Activated naive CD4-positive, alpha-beta T cell treated with anti-CD3 and anti-CD28 coated beads for 36 hours (primary cell): ENCODE measurements around the gene VPS41. TPM values are rescaled to one million over a fixed set of nuclear protein-coding genes. Genes with fewer than 3 reads are reported as not detected.

Experiments
- CTCF ChIA-PET: fragments of 350-600 bp; sonication (Branson Sonifier 250); formaldehyde crosslinking; loops from one replicate; lab custom pipeline; 2021; ENCODE audit warnings: antibody characterized with exemption; lab: Charles Lee
- DNase-seq: peaks from one replicate; pipeline ENCODE4 v3.0.0-alpha.2; 2020
- H3K27ac Mint-ChIP-seq: one replicate; pipeline ENCODE4 v1.8.0; 2021; ENCODE audit warnings: mild to moderate bottlenecking, mixed read lengths
- H3K27me3 Mint-ChIP-seq: one replicate; pipeline ENCODE4 v1.8.0; 2021; ENCODE audit warnings: low read depth, mixed read lengths
- H3K36me3 Mint-ChIP-seq: one replicate; pipeline ENCODE4 v1.8.0; 2021; ENCODE audit warnings: low read depth, mixed read lengths
- H3K4me1 Mint-ChIP-seq: one replicate; pipeline ENCODE4 v1.8.0; 2021; ENCODE audit warnings: low read depth, mixed read lengths
- H3K4me3 Mint-ChIP-seq: one replicate; pipeline ENCODE4 v1.8.0; 2021; ENCODE audit warnings: mild to moderate bottlenecking, moderate library complexity, mixed read lengths
- H3K9me3 Mint-ChIP-seq: one replicate; pipeline ENCODE4 v1.8.0; 2021; ENCODE audit warnings: mixed read lengths
- intact Hi-C: fragments of 100-400 bp; cut with micrococcal nuclease; formaldehyde crosslinking; loops from one replicate; pipeline ENCODE4 v1.15.1; 2023
- total RNA-seq, 2 experiments: library from RNA; stranded (reverse); gene quantifications; one replicate each; pipeline ENCODE4 v1.2.3, GENCODE V29; 2021

VPS41 gene
- total RNA-seq, 2 experiments from 2014 or later, result 51.1 to 57.8 TPM

DNA sequence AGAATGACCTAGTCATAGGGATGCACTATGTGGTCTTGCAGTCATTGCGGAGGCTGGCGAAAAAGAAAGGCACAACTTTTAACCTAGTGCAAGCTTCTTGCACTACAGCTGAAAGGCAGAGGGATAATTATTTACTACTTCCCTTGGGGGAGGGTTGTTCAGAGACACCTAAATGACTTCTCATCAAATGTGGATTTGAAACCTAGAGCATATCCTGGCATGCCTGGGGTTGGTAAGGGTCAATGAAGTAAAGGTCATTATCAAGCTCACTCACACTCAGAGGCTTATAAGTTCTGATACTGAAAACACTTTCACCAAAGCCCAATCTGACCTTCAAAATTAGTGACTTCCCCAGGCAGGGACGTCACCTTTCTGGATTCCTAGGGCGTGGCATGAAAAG is 168.9 kb downstream of the VPS41 start:
- Mint-ChIP-seq H3K4me3 (no peak overlapping the region), H3K9me3 (no peaks in the 10 kb centered on the region), H3K36me3 (peaks cover 36% of the 10 kb centered on the region), H3K27ac (no peak overlapping the region), H3K4me1 (peaks cover 3% of the 10 kb centered on the region), H3K27me3 (no peaks in the 10 kb centered on the region)
- CTCF ChIA-PET, result interaction anchor here (0.7 to 1.5 kb wide), 2 partner anchors 22 to 55 kb away, joined by 3 to 4 read pairs; no protein-coding TSS in a partner anchor
- no peak for DNase-seq
- intact Hi-C loops, result no loop called here

DNA sequence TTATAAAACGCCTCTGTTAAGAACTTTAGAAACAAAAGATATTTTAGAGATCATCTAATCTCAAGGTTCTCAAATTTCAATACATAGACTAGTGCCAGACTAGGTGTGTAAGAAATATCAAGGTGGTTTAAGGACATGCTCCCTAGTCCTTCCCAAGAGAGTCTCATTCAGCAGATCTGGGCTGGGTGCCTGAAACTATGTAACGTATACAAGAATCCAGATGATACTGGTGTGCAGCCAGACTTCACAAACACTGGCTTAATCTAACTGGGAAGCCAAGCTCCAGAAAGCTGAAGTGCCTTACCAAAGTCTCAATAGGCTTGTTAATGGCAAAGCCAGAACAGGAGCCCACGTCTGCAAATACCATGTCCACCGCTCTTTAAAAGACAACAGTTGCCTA is 172.9 kb downstream of the VPS41 start:
- no peak for DNase-seq
- no peak overlapping the region for H3K27ac Mint-ChIP-seq
- H3K36me3 Mint-ChIP-seq, result peaks cover 30% of the 10 kb centered on the region
- H3K9me3 Mint-ChIP-seq, result no peaks in the 10 kb centered on the region
- no peak overlapping the region for H3K4me3 Mint-ChIP-seq
- intact Hi-C loops, result no loop called here
- CTCF ChIA-PET, result no interaction called here
- H3K27me3 Mint-ChIP-seq, result no peaks in the 10 kb centered on the region
- no peaks in the 10 kb centered on the region for H3K4me1 Mint-ChIP-seq

DNA sequence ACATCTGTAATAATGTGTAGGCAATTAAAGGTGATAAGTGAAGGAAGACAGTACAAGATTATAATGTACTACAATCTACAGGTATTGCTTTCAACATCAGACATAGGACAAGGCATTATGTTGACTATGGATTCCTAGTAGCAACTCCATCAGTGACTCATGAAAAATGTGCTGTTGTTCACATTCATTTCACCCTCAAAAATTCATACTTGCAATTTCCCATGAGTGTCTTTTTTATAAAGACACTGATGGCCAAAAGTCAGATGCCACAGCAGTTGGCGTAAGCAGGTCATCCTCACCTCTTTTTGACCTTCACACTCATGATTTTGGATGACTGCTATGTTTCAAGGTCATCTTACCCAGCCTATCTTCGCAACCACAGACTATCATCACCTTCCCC is 177.8 kb downstream of the VPS41 start:
- H3K27me3 Mint-ChIP-seq, result no peaks in the 10 kb centered on the region
- intact Hi-C loops, result no loop called here
- H3K27ac Mint-ChIP-seq, result no peak overlapping the region
- H3K36me3 Mint-ChIP-seq, result peaks cover 18% of the 10 kb centered on the region
- no peak for DNase-seq
- H3K4me3 Mint-ChIP-seq, result no peak overlapping the region
- CTCF ChIA-PET, result no interaction called here
- H3K9me3 Mint-ChIP-seq, result no peaks in the 10 kb centered on the region
- no peaks in the 10 kb centered on the region for H3K4me1 Mint-ChIP-seq

DNA sequence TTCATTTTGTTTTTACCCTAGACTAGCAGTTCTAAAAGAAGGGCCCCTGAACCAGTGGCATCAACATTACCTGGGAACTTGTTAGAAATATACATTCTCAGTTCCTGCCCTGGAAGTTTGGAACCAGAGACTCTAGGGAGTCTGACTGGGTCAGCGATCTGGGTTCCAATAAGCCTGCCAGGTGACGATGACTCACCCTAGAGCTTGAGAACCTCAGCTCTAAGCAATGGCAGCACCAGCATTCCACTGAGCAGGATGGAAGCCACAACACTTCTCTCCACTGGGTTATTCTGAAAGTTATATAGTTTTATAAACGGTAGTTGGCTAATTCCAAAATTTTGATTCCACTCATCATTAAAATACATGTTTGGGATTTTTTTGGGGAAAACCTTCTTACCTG is 180.8 kb downstream of the VPS41 start:
- CTCF ChIA-PET, result no interaction called here
- Mint-ChIP-seq H3K27me3 (no peaks in the 10 kb centered on the region), H3K36me3 (peaks cover 15% of the 10 kb centered on the region), H3K4me1 (no peaks in the 10 kb centered on the region), H3K4me3 (no peak overlapping the region), H3K9me3 (no peaks in the 10 kb centered on the region), H3K27ac (no peak overlapping the region)
- DNase-seq, result no peak
- intact Hi-C loops, result no loop called here

DNA sequence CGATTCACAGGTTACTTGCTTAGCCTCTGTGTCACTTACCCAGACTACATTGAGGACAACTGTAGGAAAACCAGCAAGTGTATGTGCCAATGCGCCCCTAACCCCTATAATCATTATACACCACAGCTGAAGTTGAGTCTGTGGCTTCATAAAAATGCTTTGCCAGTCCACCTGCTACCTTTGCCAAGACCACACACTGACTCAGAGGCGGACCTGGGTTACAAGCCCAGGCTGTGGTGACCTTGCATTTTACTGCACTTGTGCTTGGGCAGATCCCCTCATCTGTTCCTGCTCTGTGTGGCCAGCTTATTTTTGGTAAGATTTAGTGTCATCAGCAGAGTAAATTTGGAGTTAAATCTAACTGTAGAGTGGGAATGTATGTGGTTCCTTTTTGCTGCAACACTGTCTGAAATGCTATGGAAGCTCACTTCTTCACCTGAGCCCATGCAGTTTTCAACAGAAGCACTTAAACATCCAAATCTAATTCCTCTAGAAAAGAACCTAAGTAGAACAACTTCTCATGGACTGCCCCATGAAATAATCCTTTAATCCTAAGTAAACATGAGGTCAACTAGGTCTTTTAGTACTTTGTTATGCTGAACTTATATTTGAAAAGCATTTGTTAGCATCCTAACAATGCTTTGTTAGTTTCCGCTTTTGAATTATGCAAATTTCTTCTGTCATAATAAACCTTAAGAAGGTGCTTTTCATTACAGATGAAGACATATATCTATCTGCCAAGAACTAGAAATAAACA is 181.6 kb downstream of the VPS41 start:
- Mint-ChIP-seq H3K4me1 (no peaks in the 10 kb centered on the region), H3K9me3 (no peaks in the 10 kb centered on the region), H3K36me3 (peaks cover 16% of the 10 kb centered on the region), H3K4me3 (no peak overlapping the region), H3K27me3 (no peaks in the 10 kb centered on the region), H3K27ac (no peak overlapping the region)
- CTCF ChIA-PET, result no interaction called here
- DNase-seq, result no peak
- intact Hi-C loops, result no loop called here

DNA sequence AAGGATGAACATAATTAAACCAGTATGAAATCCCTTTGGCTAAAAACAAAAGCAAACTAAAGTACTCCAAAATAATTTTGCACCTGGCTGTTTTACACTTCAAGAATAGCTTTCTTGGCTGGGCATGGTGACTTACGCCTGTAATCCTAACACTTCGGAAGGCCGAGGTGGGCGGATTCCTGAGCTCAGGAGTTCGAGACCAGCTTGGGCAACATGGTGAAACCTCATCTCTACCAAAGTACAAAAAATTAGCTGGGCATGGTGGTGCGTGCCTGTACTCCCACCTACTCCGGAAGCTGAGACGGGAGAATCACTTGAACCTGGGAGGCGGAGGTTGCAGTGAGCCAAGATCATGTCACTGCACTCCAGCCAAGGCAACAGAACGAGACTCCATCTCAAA is 185.7 kb downstream of the VPS41 start:
- H3K27me3 Mint-ChIP-seq, result no peaks in the 10 kb centered on the region
- no peaks in the 10 kb centered on the region for H3K4me1 Mint-ChIP-seq
- H3K27ac Mint-ChIP-seq, result no peak overlapping the region
- CTCF ChIA-PET, result no interaction called here
- peaks cover 6% of the 10 kb centered on the region for H3K9me3 Mint-ChIP-seq
- no peak for DNase-seq
- H3K36me3 Mint-ChIP-seq, result peaks cover 30% of the 10 kb centered on the region
- intact Hi-C loops, result no loop called here
- no peak overlapping the region for H3K4me3 Mint-ChIP-seq

DNA sequence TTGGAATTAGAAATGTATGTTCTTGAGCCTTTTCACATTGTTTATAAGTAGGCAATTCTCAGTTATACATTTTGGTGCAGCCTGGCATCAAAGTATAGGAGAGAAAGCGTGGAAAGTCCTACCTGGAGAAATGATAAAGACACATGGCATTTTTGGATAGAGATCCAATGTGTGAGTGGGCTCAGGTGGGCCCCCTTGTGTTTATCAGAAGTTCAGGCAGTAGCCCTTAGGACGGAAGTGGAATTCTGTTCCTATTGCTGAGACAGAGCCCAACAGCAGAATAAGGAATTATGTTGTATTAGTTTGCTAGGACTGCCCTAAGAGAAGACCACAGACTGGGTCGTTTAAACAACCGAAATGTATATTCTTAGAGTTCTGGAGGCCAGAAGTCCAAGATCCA is 192.6 kb downstream of the VPS41 start:
- Mint-ChIP-seq H3K27ac (no peak overlapping the region), H3K27me3 (no peaks in the 10 kb centered on the region), H3K36me3 (peaks cover 13% of the 10 kb centered on the region), H3K9me3 (peaks cover 25% of the 10 kb centered on the region), H3K4me1 (no peaks in the 10 kb centered on the region), H3K4me3 (no peak overlapping the region)
- CTCF ChIA-PET, result no interaction called here
- no peak for DNase-seq
- intact Hi-C loops, result no loop called here

DNA sequence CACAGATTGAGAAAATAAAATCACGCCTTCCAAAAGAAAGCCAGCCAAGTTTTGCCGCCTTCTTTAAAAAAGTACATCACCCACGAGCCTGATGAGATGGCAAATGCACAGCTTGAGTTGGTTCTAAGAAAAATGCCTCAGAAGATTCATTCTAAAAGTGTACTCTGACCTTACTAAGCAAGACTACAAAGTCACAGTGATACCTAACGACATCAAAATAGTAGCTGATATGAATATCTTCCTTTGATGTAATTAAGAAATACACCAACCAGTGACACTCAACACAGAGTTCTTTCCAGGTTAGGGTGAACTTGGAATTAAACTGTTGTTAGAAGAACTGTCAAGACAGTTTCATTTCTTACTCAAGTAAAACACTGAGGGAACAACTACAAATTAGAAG is 199.9 kb downstream of the VPS41 start:
- H3K27ac Mint-ChIP-seq, result no peak overlapping the region
- H3K27me3 Mint-ChIP-seq, result peaks cover 13% of the 10 kb centered on the region
- no peak overlapping the region for H3K4me3 Mint-ChIP-seq
- DNase-seq, result no peak
- H3K4me1 Mint-ChIP-seq, result no peaks in the 10 kb centered on the region
- no peaks in the 10 kb centered on the region for H3K36me3 Mint-ChIP-seq
- intact Hi-C loops, result no loop called here
- CTCF ChIA-PET, result no interaction called here
- no peaks in the 10 kb centered on the region for H3K9me3 Mint-ChIP-seq

DNA sequence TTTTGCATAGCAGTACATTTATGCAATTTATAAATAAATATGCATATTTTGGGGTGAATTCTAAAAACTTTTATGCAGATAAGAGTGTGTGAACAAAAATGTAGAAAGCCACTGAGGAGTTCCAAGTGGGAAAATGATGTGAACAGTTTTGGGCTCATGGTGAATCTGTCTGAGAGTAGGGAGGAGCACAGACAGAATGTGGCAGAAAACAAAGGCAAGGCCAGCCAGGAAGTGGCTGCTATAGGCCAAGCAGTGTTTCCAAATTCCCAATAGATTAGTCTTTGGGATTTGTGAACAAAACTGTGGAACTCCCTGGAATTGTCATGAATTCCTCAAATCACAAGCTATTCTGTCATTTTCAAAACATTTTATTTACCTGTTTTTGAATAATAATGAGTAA is 204.2 kb downstream of the VPS41 start:
- H3K4me1 Mint-ChIP-seq, result no peaks in the 10 kb centered on the region
- CTCF ChIA-PET, result no interaction called here
- DNase-seq, result no peak
- no peaks in the 10 kb centered on the region for H3K9me3 Mint-ChIP-seq
- peaks cover 29% of the 10 kb centered on the region for H3K27me3 Mint-ChIP-seq
- H3K4me3 Mint-ChIP-seq, result no peak overlapping the region
- H3K27ac Mint-ChIP-seq, result no peak overlapping the region
- intact Hi-C loops, result no loop called here
- H3K36me3 Mint-ChIP-seq, result no peaks in the 10 kb centered on the region

DNA sequence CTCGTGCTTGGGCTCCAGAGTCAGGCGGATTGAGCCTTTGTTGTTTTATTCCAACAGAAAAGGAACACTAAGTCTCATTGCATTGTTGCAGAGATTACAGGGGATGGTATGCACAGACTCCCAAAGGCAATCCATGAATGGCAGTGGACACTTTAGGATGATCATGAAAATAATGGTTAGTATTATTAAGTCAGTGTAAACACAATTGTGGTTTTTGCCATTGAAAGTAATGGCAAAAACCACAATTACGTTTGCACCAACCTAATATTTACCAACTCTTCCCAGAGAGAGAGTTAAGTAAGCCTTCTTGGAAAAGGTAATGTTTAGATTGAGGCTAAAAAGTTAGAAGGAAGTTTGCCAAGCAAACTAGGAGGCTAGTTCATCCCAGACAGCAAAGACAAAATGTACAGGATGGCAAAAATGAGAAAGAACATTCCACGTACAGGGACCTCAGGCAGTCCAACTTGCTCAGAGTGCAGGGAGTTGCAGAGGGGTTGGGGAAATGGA is 204.9 kb downstream of the VPS41 start:
- Mint-ChIP-seq H3K4me1 (no peaks in the 10 kb centered on the region), H3K4me3 (no peak overlapping the region)

DNA sequence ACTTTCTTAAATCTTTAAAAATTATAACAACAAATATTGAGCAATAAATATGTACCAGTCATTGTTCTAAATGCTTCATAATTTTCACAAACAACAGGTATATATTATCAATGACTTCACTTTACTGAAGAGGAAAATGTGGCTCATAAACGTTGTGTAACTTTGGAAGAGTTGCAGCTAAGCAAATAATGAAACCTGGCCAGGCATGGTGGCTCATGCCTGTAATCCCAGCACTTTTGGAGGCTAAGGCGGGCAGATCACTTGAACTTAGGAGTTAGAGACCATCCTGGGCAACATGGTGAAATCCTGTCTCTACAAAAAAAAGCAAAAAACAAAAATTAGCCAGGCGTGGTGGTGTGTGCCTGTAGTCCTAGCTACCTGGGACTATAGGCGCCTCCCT is 205.9 kb downstream of the VPS41 start:
- H3K27me3 Mint-ChIP-seq, result peaks cover 32% of the 10 kb centered on the region
- CTCF ChIA-PET, result interaction anchor here (0.6 kb wide), 1 partner anchor 37 kb away, joined by 3 read pairs; no protein-coding TSS in a partner anchor
- no peaks in the 10 kb centered on the region for H3K4me1 Mint-ChIP-seq

More for the DNA sequence above, 204.9 kb downstream of the VPS41 start:
- H3K27ac Mint-ChIP-seq, result no peak overlapping the region
- CTCF ChIA-PET, result no interaction called here
- intact Hi-C loops, result no loop called here
- no peaks in the 10 kb centered on the region for H3K36me3 Mint-ChIP-seq
- no peaks in the 10 kb centered on the region for H3K9me3 Mint-ChIP-seq
- DNase-seq, result no peak
- H3K27me3 Mint-ChIP-seq, result peaks cover 32% of the 10 kb centered on the region

DNA sequence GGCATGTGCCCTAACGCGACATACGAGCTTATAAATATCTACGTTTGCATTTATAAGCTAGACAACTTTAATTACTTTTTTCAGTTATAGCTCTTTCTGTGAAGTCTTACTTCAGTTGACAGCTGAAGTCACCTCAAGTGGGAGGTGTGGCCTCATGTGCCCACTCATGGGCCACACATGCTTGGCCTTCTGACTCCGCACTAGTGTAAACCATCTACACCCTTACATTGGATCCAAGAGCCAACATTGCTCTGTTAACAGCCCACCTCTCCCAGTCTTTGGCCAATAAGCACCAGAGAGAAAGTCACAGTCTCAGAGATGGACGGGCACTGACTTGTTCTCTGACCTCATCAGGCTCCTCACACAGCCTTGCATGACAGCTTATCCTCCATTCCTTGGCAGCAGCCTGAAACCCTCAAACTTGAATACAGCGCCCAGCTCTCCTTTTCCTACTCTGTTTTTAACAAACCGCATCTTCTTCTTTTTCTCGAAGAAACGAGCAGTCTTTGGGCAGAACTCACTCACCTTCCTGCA is 206.9 kb downstream of the VPS41 start:
- Mint-ChIP-seq H3K27ac (no peak overlapping the region), H3K4me3 (no peak overlapping the region), H3K27me3 (peaks cover 29% of the 10 kb centered on the region), H3K36me3 (no peaks in the 10 kb centered on the region), H3K4me1 (no peaks in the 10 kb centered on the region), H3K9me3 (no peaks in the 10 kb centered on the region)
- DNase-seq, result no peak
- CTCF ChIA-PET, result no interaction called here
- intact Hi-C loops, result no loop called here

More for the DNA sequence above, 205.9 kb downstream of the VPS41 start:
- Mint-ChIP-seq H3K4me3 (no peak overlapping the region), H3K9me3 (no peaks in the 10 kb centered on the region), H3K36me3 (no peaks in the 10 kb centered on the region), H3K27ac (no peak overlapping the region)
- intact Hi-C loops, result no loop called here
- no peak for DNase-seq

DNA sequence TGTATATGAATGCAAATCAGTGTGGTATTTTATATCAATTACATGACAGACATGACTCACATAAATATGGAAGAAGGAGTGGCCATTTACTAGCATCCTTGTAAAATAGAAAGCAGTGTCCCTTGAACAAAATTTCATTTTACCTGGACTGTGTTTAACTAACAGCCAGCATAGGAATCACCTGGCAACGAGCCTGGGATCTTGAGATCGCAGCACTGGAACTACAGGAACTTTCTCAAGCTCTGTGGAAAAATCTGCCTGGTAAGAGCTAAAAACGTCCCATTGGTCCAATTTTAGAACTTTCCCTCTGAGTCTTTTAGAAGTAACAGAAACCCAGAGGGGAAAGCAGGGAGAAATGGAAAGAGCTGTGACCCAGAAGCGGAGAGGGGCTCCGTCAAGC is 208.9 kb downstream of the VPS41 start:
- no peaks in the 10 kb centered on the region for H3K9me3 Mint-ChIP-seq
- no peaks in the 10 kb centered on the region for H3K36me3 Mint-ChIP-seq
- H3K27ac Mint-ChIP-seq, result no peak overlapping the region
- H3K4me1 Mint-ChIP-seq, result no peaks in the 10 kb centered on the region
- peaks cover 26% of the 10 kb centered on the region for H3K27me3 Mint-ChIP-seq
- intact Hi-C loops, result no loop called here
- no peak overlapping the region for H3K4me3 Mint-ChIP-seq
- CTCF ChIA-PET, result no interaction called here
- no peak for DNase-seq
